ENCODE data around the gene HOXB7. TPM values are rescaled to one million over a fixed set of nuclear protein-coding genes. Genes with fewer than 3 reads are reported as not detected.

Gene HOXB7
- total RNA-seq, 1 donor from 2014 or later: 15.0 TPM

DNA sequence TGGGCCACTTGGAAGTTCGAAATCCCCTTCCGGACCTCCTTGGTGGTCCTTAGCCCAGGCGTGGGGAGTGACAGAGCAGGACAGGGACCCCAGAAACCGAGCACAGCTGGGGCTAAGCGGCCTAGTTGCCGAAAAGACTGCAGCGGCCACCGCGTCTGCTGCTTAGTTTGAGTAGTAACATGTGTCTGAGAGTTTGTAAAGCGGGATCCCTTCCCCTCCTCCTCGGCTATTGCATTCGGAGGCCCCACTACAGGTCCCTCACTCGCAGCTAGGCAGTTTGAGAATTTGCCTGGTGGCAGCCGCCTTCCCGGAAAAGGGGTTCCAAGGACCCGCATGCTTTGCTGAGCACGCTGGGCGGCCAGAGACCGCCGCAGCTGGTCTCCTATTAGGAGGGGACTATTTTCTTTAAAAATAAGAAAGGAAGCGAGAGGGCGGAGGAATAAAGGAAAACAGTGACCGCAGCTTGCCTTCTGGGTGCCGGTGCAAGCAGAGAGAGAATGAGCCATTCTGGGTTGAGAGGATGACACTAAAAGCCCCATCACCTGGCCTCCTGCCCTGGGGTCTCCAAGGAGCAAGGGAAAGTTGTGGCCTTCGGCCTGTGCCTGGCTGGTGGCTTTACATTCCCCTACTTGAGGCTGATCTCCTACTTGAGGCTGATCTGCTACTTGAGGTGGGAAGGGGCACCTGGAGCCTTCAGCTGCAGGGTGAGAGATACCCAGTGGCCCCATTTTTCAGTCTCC is 16.1 kb downstream of the HOXB7 start:
- no peaks in the 10 kb centered on the region for H3K27me3 ChIP-seq

DNA sequence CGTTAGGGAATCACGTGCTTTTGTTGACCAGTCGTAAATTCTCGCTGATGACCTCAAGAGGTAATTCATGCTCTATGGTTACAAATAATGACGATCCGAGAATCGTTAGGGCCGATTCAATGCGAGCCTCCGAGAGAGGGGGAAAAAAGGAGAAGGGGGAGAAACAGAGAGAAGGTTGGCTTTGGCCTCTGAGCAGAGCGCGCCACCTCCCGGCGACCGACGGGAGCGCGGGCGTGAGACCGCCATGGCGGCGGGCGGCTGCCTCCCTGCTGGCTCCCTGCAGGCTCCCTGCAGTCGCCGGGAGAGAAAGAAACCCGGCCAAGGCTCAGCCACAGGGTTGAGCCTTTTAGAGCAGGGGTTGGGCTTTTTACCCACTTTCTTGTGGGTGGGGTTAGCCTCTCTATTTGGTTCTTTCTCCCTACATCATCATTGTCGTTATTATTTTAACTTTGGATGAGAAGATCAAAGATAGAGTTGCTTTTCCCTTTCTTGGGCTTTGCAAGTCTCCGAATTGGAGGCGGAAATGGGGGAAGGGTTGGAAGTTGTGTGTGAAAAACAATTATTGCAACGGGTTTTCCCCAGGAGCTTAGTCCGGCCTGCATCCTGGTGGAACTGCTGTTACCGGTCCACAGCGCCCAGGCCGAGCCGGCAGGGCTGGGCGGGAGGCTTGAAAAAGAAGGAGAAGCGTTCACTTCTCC is 16.8 kb downstream of the HOXB7 start:
- Histone ChIP-seq H3K4me1 (peaks cover 9 to 19% of the 10 kb centered on the region in 2 donors), H3K27ac (no peak overlapping the region), H3K4me3 (peak overlapping the region; percentile 49 to 65), H3K27me3 (no peaks in the 10 kb centered on the region), H3K9me3 (no peaks in the 10 kb centered on the region), H3K36me3 (peaks cover 0 to 8% of the 10 kb centered on the region in 2 donors)
- intact Hi-C loops (cut with DNase I): loop anchor here (2.0 kb wide), 3 partner anchors 101 to 257 kb away; no protein-coding TSS in a partner anchor
- TF ChIP-seq, protein P1, sequence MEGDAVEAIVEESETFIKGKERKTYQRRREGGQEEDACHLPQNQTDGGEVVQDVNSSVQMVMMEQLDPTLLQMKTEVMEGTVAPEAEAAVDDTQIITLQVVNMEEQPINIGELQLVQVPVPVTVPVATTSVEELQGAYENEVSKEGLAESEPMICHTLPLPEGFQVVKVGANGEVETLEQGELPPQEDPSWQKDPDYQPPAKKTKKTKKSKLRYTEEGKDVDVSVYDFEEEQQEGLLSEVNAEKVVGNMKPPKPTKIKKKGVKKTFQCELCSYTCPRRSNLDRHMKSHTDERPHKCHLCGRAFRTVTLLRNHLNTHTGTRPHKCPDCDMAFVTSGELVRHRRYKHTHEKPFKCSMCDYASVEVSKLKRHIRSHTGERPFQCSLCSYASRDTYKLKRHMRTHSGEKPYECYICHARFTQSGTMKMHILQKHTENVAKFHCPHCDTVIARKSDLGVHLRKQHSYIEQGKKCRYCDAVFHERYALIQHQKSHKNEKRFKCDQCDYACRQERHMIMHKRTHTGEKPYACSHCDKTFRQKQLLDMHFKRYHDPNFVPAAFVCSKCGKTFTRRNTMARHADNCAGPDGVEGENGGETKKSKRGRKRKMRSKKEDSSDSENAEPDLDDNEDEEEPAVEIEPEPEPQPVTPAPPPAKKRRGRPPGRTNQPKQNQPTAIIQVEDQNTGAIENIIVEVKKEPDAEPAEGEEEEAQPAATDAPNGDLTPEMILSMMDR (IDR thresholded peaks at IDR 0.05): peak; percentile 91 to 96 (median 96)
- DNase-seq (ENCODE audit: low spot score in 2 of 2): peak in 1 of 2 donors; percentile 89

More for the DNA sequence above, 16.1 kb downstream of the HOXB7 start:
- peaks cover 9 to 19% of the 10 kb centered on the region in 2 donors for H3K4me1 ChIP-seq
- intact Hi-C loops (cut with DNase I): loop anchor here (2.0 kb wide), 2 partner anchors 102 to 258 kb away; no protein-coding TSS in a partner anchor
- no peaks in the 10 kb centered on the region for H3K9me3 ChIP-seq
- no peak for DNase-seq (ENCODE audit: low spot score in 2 of 2)
- TF ChIP-seq, protein P1 (IDR thresholded peaks at IDR 0.05): no peak
- H3K4me3 ChIP-seq: no peak overlapping the region
- H3K27ac ChIP-seq: no peak overlapping the region
- H3K36me3 ChIP-seq: peaks cover 0 to 8% of the 10 kb centered on the region in 2 donors

DNA sequence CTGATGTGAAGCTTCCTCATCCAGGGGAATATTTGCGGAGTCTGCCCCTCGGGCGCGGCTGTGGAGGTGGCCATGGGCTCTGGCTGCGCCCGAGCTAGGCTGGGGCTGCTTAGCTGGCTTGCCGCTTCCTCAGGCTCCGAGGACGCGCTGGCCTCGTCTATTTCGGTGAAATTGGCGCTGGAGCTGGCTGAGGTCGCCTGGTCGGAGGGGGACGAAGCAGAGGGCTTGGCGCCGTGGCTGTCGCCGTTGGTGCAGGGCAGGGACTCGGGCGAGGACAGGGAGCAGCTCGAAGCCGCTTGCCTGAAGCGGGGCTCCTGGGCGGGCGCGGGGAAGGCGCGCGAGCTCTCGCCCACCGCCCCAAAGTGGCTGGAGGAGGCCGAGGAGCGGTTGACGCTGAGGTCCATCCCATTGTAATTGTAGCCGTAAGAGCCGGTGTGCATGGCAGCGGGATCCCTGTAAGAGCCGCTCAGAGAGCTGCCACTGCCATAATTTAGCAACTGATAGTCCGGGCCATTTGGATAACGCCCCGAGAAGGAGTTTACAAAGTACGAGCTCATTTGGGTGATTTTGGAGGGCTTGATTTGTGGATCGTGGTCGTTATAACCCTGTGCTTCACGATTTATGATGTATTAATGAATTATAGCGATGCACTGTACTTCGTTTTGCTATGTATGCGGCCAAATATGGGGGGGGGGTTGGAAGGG is 17.5 kb downstream of the HOXB7 start, which contains the start of gene HOXB5:
HOXB5 (minus strand) TSS at position 654 of the 704 bp plus-strand sequence; CDS start at position 557, 97 bp downstream.
- Histone ChIP-seq H3K4me1 (peaks cover 9 to 15% of the 10 kb centered on the region in 2 donors), H3K4me3 (peak within 1 kb of the TSS; percentile 49 to 65), H3K27ac (peak within 1 kb of the TSS; percentile 22 to 57), H3K9me3 (no peaks in the 10 kb centered on the region), H3K36me3 (peaks cover 0 to 8% of the 10 kb centered on the region in 2 donors), H3K27me3 (no peaks in the 10 kb centered on the region)
- TF ChIP-seq, protein P1 (IDR thresholded peaks at IDR 0.05): no peak
- no peak for DNase-seq (ENCODE audit: low spot score in 2 of 2)
- intact Hi-C loops (cut with DNase I): loop anchor here (2.0 kb wide), 1 partner anchor 240 kb away; no protein-coding TSS in a partner anchor

DNA sequence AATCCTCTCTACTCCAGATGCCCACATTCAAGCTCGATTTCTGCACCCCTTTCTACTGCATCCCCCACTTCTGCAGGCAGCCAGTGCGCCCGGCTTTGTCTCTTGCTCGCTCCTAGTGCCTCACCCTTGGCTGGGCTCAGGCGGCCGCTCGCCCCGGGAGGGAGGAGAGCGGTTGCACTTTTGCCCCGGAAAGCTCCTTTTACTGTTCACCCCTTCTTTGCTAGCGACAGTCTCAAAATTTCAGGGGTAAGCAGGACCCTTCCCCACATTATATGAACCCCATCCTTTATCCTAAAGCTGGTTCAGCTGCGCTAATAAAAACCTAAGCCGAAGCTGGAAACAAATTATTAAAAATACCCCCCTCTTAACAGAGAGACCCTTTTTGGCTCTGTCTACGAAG is 18.2 kb downstream of the HOXB7 start:
- Histone ChIP-seq H3K9me3 (no peaks in the 10 kb centered on the region), H3K4me1 (peaks cover 9 to 14% of the 10 kb centered on the region in 2 donors), H3K27me3 (no peaks in the 10 kb centered on the region), H3K36me3 (peaks cover 0 to 8% of the 10 kb centered on the region in 2 donors), H3K27ac (peak overlapping the region; percentile 22 to 57), H3K4me3 (peak overlapping the region; percentile 5 to 65)
- no peak for DNase-seq (ENCODE audit: low spot score in 2 of 2)
- intact Hi-C loops (cut with DNase I): loop anchor here (2.0 kb wide), 1 partner anchor 240 kb away; no protein-coding TSS in a partner anchor
- TF ChIP-seq, protein P1 (IDR thresholded peaks at IDR 0.05): no peak

DNA sequence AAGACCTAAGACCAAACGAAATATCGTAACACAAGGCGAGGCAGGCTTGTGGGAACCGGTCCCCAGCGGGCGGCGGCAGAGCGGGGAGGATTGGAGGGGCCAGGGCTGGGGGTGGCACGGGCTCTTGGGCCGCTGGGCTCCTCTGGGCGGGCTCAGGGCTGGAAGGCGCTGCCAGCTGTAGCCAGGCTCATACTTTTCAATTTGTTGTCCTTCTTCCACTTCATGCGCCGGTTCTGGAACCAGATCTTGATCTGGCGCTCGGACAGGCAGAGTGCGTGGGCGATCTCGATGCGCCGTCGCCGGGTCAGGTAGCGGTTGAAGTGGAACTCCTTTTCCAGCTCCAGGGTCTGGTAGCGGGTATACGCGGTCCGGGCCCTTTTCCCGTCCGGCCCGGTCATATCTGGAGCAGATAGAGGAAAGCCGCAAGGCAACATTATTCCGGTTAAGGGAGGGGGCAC is 18.7 kb downstream of the HOXB7 start:
- no peaks in the 10 kb centered on the region for H3K27me3 ChIP-seq
- H3K4me3 ChIP-seq: peak overlapping the region; percentile 5 to 65
- peaks cover 5 to 9% of the 10 kb centered on the region in 2 donors for H3K4me1 ChIP-seq

More for the DNA sequence above, 18.7 kb downstream of the HOXB7 start:
- Histone ChIP-seq H3K36me3 (peaks cover 0 to 8% of the 10 kb centered on the region in 2 donors), H3K9me3 (no peaks in the 10 kb centered on the region), H3K27ac (no peak overlapping the region)
- DNase-seq (ENCODE audit: low spot score in 2 of 2): no peak
- intact Hi-C loops (cut with DNase I): loop anchor here (2.0 kb wide), 1 partner anchor 239 kb away; no protein-coding TSS in a partner anchor
- TF ChIP-seq, protein P1 (IDR thresholded peaks at IDR 0.05): no peak

All from ascending aorta (tissue), 2 donors.